VCaP (cell line): ENCODE results near the gene C17orf58.

Experiments used
- H3K27ac ChIP-seq: fragments of 450-650 bp; 2 replicates; pipeline ENCODE4 v1.5.1; 2017
- CTCF ChIP-seq: fragments of 450-650 bp; conservative IDR thresholded peaks from 2 replicates; pipeline ENCODE4 v1.5.1; 2017; ENCODE audit warnings: mild to moderate bottlenecking, moderate library complexity

C17orf58 gene

DNA sequence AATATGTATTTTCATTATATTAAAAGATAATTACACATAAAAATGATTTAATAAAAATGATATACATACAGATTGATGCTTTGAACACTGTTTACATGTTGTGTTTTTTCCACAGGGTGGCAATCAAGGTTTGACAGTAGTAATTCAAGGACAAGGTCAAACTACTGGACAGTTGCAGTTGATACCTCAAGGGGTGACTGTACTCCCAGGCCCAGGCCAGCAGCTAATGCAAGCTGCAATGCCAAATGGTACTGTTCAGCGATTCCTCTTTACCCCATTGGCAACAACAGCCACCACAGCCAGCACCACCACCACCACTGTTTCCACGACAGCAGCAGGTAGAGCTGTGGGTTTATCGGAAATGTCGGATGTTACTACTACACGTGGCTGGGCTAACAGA lies 52.2 kb downstream of the C17orf58 start:
- H3K27ac ChIP-seq = no peak overlapping the region
- no peak for TF ChIP-seq CTCF

GRCh38 chr17:67942810-67943209 lies 53.5 kb downstream of the C17orf58 start:
- H3K27ac ChIP-seq = no peak overlapping the region
- TF ChIP-seq CTCF = peak; percentile 48
